AG08396 (cell line): ENCODE measurements around the gene FOXD1.

ENCODE experiments used
- DNase-seq: peaks from one replicate; pipeline ENCODE4 v3.0.0; 2012; ENCODE audit warnings: low spot score, mixed read lengths

FOXD1 gene

DNA sequence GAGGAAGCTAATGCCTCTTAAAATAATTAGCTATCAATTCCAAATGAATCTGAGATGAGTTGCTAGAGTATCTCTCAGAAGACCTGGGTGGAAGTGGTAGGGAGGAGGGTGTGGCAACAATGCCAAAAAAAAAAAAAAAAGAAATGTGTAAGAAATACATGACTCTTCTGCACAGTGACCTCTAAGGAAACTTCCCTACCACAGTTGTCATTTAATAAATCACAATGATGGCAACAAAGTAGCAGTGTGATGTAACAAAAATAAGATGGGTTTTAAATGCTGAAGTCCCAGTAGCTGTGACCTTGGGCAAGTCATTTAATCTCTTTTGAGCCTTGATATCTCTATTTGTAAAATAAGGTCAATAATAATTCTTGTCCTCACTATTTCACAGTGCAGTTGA, 7.2 kb downstream of the FOXD1 start:
- DNase-seq, result no peak

DNA sequence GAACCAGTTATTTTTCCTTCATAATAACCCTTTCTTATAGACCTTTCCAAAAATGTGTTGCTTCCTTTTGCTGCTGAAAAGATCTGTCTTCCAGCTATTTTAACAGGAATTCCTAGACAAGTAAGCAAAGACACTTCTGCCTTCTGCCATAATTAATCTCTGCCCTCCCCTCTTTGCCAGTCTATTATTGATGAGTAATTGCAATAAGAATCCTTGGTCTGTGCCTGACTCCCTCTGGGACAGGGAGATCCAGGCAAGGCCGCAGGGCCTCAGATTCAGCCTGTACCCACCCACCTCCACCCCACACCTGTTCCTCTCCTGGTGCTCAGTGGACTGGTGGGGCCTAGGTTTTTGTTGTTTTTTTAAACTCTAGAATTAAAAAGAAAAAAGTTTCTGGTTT, 8.3 kb downstream of the FOXD1 start:
- DNase-seq, result no peak

DNA sequence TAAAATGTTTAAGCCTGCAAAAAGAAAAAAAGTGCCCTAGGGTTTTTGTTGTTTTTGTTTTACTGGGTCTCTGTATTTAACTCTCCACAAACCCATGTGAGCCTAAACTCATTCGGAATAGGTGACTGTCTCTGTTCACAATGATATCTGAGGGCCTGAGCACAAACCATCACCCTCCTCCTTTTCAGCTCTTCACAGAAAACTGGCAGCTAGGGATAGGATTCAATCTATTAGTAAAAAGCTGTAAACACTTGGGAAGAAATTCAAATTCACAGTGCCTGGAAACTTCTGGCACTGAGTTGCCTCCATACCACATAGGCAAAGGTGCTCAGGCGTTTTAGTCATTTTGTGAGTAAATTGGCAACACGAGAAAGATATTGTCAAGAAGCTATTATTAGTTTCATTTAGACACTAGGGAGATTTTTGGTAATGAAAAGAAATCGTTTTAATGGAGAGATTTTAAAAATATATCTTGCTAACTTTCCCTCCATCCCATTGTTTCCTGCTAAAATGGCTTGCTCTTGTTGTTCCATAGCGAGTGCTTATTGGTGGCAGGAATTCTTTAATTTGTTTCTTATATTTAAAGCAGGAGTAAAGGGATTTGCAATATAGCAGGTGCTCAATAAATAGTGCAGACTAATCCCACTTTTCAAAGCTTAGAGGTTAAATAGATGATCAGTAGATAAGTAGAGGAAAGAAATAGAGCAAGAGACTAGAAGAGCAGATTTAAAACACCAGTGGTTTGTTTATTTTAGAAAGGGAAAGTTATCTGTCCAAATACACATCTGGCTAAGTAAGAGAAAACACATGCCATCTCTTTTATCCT, 9.7 kb downstream of the FOXD1 start:
- no peak for DNase-seq

DNA sequence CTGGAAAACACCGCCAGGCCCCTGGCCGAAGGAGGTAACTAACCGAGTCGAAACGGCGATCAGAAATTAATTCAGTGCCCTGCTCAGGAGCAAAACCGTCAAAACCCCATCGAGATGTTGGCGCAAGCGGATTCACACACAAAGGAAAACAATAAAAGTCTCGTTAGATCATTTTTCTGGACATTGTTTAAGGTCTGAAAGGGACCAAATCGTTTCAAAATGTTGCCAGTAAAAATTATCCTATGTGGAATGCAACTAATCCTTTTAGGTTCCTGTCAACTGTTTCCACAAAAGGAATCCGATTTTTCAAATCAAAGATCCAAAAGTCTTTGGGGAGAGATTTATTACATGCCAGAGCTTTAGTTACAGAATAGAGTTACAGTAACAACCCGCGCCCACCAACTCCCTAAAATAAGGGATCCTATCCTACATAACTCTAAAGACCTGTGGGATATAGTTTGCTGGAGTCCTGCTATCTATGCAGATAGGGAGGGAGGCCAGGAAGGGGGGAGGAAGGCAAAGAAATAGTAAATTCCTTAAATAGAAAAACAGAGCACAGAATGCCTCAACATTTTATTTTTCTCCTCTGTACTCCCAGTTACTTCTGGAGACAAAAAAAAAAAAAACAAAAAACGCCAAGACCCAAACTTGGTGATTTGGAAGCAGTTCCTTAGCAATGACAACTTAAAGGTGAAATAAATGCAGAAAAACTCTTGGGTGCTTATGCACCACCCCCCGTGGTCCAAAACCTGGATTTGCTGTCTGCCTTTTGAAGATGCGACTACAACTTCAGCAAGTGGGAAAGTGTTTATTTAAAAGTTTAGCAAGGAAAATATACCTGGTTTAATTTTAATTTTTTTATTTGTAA, 10.6 kb downstream of the FOXD1 start:
- DNase-seq, result no peak

DNA sequence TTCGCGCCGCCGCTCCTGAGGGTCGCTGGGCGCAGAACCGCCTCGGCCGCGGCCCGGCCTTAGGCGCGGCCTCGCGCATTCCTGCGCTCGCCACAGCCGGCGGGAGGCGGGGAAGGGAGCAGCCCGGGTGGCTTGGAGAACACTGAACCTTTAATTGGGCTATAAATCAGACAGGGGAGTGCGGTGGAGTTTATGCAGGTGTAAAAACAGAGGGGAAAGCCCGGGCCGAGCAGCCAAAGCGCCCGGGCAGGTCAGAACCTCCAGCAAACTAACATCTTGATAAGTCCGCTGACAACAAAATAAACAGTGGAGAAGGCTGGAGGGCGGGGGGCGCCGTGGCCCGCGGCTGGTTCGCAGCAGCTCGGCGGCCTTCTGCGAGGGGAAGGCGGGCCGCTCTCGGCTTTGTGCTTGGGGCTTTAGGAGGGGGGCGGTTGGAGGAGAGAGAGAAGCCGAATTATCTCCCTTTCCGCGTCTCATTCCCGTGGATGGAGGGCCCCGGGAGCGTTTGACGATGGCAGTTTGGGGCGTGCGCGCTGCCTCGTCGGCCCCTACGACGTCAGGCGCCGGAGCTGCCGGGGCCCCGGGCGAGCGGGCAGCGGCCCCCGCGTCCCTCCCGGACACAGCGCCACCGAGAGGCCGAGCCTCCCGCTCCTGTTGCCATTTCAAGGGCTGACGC, 11.3 kb downstream of the FOXD1 start:
- DNase-seq, result peak; percentile 76

DNA sequence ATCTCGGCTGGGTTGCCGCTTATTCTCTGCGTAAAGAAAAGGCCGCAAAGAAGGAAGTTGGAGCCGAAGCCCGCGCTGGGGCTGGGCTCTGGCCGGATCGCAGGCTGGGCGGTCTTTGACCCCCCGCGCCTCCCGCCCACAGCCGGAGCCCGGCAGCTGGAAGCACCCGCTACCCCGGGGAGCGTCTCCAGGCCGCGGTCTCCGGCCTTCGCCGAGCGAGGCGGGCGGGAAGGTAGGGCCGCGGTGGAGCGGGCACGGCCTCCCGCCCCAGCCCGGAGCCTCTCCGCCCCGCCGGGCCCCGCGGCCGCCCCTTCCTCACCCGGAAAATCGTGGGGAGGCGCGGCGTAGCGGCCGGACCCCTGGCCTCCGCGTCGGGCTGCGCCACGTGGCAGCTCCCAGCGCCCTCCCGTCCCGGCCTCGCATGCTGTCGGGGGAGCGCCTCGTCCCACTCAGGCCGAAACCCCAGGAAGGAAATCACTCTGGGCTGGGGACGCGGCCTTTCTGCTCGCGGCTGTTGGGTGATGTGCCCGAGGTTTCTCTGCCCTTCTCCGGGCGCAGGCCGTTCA, 12.0 kb downstream of the FOXD1 start:
- DNase-seq, result no peak

DNA sequence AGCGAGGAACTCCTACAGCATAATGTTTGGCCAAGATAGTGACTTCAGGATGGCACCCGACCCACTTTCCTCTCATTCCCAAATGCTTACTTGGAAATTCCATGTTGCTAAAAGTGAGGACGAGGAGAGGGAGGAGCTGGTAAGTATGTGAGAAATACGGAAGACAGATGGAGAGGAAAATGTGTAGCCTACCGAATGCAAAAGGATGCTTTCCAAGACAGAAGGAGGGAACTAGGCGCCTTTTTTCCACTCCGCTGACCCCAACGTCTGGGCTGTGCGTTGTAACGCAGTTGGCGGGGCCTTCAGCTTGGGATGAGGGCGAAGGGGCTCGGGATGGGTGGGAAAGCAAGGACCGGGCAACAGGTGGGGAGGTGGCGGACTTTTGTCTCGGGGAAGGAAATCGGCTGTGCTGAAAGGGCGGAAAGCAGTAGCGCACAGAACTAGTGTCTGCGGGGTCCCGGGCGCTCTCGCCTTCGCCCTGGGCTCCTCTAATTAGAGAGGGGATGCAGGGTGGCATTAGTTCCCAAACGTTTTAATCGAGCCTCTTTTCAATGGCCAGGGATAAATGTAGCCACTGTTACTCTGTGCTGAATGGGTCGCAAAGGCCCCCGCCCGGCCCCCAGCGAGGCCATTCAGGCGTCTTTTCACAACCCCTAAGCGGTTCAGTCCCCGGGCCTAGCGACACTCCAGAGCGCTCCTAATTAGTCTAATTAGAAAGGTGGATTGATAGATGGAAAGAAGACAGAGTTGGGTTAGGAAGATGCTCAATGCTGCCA, 12.6 kb downstream of the FOXD1 start:
- no peak for DNase-seq

DNA sequence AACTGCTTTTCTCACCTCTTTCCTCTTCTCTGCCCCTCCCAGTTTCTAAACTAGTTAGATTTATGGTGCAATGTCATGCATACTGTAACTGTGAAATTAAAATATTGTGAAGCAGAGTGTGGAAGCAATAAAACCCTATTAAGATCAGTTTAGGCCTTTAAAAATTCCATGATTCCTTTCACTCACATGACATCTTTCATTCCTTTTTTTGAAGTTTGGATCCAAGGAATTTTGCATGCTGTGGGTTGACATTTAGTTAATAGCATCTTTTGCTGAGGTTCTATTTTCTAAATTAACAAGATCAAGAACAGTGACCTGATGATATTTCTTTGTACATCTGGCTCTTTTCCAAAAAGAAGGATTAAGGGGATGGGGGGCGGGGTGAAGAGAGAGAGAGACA, 13.7 kb downstream of the FOXD1 start:
- DNase-seq, result no peak

DNA sequence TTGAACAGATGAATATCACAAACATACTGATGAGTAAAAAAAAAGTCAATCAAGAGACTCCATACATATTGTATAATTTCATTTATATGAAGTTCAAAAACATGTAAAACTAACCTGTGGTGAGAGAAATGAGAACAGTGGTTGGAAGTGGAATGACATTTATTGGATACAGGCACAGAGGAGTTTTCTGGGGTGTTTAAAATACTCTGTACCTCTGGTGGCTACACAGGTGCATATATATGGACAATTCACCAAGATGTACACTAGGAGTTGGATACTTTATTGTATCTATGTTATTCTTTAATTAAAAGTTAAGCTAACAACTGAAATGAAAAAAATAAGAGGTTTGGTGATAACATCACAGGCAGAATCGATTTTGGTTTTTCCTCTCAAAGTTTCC, 14.1 kb downstream of the FOXD1 start:
- DNase-seq, result no peak

DNA sequence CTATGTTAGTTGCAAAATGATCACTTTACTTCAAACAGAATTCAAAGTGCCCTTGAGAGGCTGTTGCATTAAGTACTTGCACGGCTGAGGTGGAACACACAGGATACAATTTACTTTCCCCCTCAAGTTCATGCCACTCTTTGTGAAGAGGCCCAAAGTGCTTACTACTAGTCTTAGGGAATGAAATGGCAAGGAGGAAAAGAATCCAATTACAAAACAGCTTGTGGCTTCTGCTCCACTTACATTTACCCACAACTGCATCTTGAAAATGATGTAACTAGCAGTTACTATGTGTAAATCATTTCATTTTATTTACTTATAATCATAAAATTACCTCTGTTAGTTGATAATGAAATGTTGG, 14.6 kb downstream of the FOXD1 start:
- DNase-seq, result no peak

DNA sequence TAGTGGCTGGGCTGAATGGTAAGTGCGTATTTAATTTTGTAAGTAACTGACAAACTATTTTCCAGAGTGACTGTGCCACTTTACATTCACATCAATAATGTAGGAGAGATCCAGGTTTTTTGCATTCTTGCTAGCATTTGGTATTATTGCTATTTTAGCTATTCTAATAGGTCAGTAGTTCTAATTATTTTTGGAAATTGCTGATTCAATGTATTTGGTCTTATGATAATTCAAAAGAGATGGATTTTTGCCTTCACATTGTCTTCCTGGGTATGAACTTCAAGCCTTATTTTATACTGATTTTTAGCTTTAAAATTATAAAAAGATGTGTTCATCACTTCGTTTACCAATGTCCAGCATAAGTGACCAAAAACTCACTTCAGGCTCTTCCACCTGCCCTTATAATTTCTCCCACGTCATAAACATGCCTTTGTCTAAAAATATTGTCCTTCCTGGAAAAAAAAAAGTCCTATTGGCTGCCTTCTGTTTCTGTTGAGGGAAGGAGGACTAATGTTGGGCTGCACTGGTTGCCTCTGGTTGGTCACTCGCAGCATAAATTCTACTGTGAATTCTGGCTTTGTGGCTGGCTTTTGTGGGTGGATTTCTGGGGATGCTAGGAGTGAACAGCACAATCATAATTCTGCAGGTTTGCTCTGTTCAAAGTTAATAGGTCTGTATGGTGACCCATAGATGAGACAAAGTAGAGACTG, 15.2 kb downstream of the FOXD1 start:
- DNase-seq, result no peak

DNA sequence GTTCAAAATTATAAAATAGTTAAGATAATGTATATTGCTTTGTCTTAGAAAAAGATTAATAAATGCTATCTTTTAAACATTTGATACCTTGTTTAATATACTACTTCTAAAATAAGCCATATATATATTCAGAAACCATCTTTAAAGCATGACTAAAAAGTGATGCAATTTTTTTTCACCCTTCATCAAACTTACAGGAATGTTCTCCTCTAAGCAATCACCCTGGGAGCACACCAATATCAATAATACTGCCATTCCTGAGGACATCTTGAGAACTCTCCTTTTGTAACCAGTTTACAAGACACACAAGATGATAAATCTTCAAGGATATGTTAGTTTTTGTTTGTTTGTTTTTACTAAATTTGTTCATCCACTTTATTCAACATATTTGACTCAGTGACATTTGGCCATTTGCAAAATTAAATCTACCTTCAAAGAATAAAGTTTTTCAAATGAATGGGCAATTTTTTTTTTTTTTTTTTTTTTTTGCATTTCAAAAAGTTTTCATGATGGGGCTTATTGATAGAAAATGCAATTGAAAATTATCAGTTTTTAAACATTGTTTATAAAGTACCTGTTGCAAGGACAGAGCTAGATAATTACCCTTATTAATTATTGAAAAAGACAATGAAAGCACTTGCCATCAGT, 17.2 kb downstream of the FOXD1 start:
- no peak for DNase-seq

DNA sequence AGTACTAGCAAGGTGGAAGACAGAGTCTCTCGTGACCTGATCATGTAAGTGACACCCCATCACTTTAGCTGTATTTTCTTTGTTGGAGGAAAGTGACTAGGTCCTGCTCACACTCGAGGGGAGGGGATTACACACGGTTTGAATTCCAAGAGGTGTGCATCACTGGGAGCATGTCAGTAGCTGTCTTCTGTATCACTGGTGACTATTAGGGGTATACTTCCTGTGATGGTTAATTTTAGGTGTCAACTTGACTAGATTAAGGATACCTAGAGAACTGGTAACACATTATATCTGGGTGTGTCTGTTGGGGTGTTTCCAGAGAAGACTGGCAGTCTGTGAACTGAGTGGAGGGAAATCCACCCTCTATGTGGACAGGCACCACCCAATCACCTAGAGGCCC, 22.5 kb downstream of the FOXD1 start:
- DNase-seq, result no peak

DNA sequence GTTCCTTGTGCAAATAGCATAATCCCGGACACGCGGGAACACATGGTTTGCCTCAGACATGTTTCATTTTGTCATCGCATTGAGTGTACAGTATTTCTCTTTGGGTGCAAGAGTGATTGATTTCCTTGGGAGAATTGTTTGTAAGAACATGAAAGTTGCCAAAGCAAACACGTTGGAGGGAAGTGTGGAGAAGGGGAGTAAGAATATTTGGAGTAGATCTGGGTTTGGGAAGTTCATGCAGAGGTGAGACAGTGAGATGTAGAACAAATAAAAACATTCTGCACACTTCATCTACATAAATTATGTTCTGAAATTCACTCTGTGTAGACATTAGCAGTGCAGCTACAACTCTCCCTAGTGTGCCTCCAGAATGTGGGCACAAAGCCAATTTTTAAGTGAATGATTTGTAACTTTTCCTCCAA, 24.0 kb downstream of the FOXD1 start:
- DNase-seq, result no peak

DNA sequence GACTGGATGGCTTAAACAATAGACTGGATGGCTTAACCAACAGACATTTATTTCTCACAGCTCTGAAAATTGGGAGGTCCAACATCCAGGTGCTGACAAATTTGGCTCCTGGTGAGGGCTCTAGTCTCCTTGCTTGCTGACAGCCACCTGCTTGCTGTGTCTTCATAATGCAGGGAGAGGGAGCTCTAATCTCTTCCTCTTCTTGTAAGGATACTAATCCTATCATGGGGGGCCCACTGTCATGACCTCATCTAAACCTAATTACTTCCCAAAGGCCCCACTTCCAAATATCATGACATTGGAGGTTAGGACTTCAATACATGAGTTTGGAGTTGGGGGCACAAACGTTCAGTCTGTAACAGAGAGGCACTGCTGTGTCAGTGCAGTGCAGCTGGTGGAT, 26.4 kb downstream of the FOXD1 start:
- no peak for DNase-seq

DNA sequence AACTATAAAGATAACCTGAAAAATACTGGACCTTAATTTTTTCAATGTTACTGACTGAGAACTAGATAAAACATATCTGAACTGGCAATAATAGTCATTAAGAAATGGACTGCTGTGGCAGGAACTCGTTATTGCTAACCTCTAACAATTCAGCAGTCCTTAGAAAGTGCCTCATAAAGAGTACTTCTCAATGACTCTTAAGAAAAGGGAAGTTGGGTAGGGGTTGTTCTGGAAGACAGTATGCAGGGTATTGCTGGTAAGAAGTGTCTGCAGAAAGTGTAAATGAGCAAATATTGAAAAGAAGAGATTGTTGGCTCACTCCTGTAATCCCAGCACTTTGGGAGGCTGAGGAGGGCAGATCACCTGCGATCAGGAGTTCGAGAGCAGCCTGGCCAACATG, 27.9 kb downstream of the FOXD1 start:
- DNase-seq, result no peak

DNA sequence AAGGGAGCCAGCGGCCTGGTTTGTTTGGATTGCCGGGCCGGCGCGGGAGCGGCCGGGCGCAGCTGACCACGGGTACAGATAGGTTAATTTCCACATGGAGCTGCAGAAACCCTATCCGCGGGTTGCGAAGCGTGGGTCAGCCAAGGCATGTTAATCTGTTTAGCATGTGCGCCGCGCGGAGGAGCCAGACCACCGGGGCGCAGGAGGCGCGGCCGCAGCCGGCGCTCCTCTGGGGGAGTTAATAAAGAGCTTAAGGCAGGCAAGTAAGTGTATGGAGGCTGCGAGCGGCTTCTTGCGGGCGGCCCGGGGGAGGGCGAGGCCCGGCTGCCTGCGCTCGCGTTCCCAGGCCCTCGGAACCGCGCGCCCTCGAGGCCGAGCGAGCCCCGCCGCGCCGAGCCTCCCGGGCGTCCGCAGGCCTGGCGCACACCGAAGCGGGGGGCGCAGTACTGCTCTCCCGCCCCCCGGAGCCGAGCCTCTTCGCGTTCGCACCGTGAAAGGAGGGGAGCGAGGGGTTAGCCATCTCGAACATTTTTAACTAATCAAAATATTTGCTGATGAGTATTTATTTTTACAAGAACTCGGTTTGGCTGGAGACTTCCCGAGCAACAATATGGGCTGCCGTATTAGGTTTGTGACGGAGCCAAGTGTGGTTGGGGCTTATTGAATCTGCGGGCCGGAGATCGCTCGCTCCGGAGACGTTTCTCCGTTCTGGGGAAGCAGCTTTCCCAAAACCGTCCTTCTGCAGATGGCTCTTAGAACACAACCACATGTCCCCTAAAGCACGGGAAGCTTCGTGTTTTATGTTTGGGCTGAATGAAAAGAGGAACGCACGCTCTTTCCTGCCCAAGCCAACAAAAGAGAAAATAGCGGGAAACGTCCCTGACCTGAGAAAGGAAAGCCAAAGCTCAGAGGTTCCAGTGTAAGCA, 28.8 kb downstream of the FOXD1 start:
- DNase-seq, result peak; percentile 66

DNA sequence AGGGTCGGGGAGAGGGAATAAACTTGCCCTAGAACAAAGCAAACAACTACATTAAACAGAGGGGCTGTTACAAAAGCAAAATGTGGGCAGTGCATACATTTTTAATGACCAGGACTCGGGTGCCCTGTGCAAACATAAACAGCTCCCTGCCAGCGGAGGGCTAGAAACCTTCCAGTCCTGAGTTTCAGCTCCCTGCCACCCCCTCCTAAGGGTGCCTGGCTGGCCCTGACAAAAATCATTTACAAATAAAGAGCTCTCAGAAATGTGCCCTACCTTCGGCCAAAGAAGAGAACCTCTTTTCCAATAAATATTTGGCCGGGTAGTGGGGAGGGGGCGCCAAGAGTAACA, 29.5 kb downstream of the FOXD1 start:
- no peak for DNase-seq

DNA sequence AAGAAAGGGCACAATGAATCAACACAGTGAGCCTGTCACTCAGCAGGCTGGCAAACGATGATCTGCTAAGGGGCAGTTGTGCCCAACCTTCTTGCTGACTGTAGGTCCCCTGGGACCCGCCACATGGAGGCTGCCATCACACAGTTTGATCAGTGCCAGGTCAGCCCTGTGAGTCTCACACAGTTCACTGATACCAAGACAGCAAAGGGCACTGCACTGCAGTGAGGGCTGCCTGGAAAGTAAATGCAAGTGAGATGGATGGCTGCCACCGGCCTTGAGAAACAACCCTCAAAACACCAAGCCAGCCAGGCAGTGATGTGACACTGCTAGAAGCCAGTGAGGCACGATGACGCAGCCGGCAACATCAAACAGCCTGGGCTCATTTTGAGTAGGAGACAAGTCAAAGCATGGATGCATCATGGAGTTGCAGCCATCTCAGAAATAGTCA, 30.3 kb downstream of the FOXD1 start:
- DNase-seq, result no peak
